ENCODE data around the gene PSMG4. TPM values are rescaled to one million over a fixed set of nuclear protein-coding genes. Genes with fewer than 3 reads are reported as not detected.

Gene PSMG4
- total RNA-seq, 1 donor from 2014 or later, result 24.1 TPM

- Mint-ChIP-seq H3K36me3 (peaks cover 39% of the 10 kb centered on the region), H3K4me3 (no peak overlapping the region), H3K27me3 (no peaks in the 10 kb centered on the region), H3K4me1 (ENCODE audit: unreplicated experiment) (peaks cover 5% of the 10 kb centered on the region), H3K27ac (no peak overlapping the region), H3K9me3 (peaks cover 4% of the 10 kb centered on the region)
- DNase-seq (ENCODE audit: extremely low spot score, unreplicated experiment), result no peak
- no peak for TF ChIP-seq CTCF (conservative IDR thresholded peaks at IDR 0.05)
Measured at GRCh38 chr6:3299221-3299620, 40.5 kb downstream of the PSMG4 start.

GRCh38 chr6:3301506-3301905 lies 42.8 kb downstream of the PSMG4 start:
- Mint-ChIP-seq H3K36me3 (peaks cover 47% of the 10 kb centered on the region), H3K9me3 (peaks cover 12% of the 10 kb centered on the region), H3K4me1 (ENCODE audit: unreplicated experiment) (peaks cover 5% of the 10 kb centered on the region), H3K27me3 (no peaks in the 10 kb centered on the region), H3K27ac (no peak overlapping the region), H3K4me3 (no peak overlapping the region)
- TF ChIP-seq CTCF (conservative IDR thresholded peaks at IDR 0.05), result no peak
- DNase-seq (ENCODE audit: extremely low spot score, unreplicated experiment), result no peak

DNA sequence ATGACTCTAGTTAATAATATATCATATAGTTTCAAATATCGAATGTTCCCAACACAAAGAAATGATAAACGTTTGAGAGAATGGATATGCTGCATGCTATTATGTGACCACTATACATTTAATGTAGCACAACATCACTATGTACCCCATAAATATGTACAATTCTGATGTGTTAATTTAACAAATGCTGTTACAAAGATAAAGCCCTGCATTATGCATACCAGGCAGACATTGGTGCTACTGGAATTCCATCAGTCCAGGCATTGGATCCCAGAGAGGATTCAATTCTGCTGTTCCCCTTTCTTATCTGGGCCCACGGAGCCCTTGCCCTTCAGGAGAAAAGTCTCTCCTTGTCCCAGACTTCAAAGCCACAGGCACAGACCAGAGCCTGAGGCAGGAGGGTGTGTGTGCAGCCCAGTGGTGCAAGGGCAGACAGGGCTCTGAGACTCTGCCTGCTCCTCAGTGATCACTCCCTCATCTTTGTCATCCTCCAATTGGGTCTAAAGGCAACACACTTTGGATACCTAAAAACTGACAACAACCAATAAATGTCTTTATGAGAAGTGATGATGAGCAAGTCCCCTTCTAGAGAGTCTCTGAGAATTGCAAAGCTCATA lies 45.2 kb downstream of the PSMG4 start:
- Mint-ChIP-seq H3K36me3 (peaks cover 46% of the 10 kb centered on the region), H3K27ac (no peak overlapping the region), H3K4me3 (no peak overlapping the region), H3K4me1 (ENCODE audit: unreplicated experiment) (no peaks in the 10 kb centered on the region), H3K9me3 (peaks cover 12% of the 10 kb centered on the region), H3K27me3 (no peaks in the 10 kb centered on the region)
- no peak for DNase-seq (ENCODE audit: extremely low spot score, unreplicated experiment)
- TF ChIP-seq CTCF (conservative IDR thresholded peaks at IDR 0.05), result no peak

DNA sequence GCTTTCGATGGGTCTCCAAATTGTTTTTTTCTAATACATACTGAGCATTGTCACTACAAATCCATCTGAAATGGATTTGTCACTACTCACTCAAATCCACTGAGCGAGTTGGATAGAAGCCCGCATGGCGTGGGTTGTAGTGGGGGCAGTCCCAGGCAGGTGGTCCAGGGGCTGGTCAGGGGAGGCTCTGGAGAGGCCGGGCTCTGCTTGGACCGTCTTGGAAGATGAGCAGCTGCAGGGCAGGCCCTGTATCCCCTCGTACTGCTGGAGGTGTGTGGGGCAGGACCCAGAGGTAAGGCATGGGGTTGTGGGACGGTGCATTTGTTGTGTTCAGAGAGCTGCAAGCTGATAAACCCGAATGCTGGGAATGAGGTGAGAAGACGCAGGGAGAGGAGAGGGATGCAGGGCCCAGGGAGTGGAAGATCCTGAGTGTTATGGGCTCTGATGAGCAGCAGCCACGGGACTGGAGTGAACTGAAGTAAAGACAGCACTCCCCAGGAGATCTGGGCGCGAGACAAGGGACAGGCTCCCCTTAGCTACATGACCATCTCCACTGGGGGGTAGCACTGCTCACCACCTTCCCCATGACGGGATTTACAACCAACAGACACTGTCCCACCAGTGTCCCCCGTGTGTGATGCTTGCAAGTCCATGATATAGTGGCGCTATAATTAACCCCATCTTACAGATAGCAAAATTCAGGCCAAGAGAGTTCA lies 45.9 kb downstream of the PSMG4 start:
- no peak for TF ChIP-seq CTCF (conservative IDR thresholded peaks at IDR 0.05)
- Mint-ChIP-seq H3K27ac (no peak overlapping the region), H3K4me3 (no peak overlapping the region), H3K36me3 (peaks cover 46% of the 10 kb centered on the region), H3K27me3 (no peaks in the 10 kb centered on the region), H3K9me3 (peaks cover 12% of the 10 kb centered on the region), H3K4me1 (ENCODE audit: unreplicated experiment) (no peaks in the 10 kb centered on the region)
- no peak for DNase-seq (ENCODE audit: extremely low spot score, unreplicated experiment)

GRCh38 chr6:3305216-3305565 lies 46.4 kb downstream of the PSMG4 start:
- peaks cover 46% of the 10 kb centered on the region for H3K36me3 Mint-ChIP-seq
- H3K4me1 Mint-ChIP-seq (ENCODE audit: unreplicated experiment), result no peaks in the 10 kb centered on the region
- H3K4me3 Mint-ChIP-seq, result no peak overlapping the region
- TF ChIP-seq CTCF (conservative IDR thresholded peaks at IDR 0.05), result no peak
- H3K9me3 Mint-ChIP-seq, result peaks cover 12% of the 10 kb centered on the region
- H3K27ac Mint-ChIP-seq, result no peak overlapping the region
- no peaks in the 10 kb centered on the region for H3K27me3 Mint-ChIP-seq
- no peak for DNase-seq (ENCODE audit: extremely low spot score, unreplicated experiment)

All from type B pancreatic cell (in vitro differentiated cells).